GM23338 (cell line): ENCODE results near the gene ZNF148.

Experiments used
- CREB1 ChIP-seq: fragments of 250-450 bp; sonication (Bioruptor Pico); IDR thresholded peaks from 2 replicates; pipeline ENCODE4 v1.5.0; 2020; ENCODE audit warnings: low read depth, mild to moderate bottlenecking, moderate library complexity
- EZH2 ChIP-seq: fragments of 200-600 bp; sonication (generic); IDR thresholded peaks from one replicate; pipeline ENCODE4 v1.8.0; 2017; ENCODE audit warnings: antibody characterized with exemption, mild to moderate bottlenecking, low read depth; ENCODE audit not compliant: unreplicated experiment
- JUNB ChIP-seq: IDR thresholded peaks from one replicate; pipeline ENCODE4 v1.6.1; 2016; ENCODE audit warnings: antibody characterized with exemption; ENCODE audit not compliant: unreplicated experiment
- POLR2AphosphoS5 ChIP-seq: IDR thresholded peaks from 2 replicates; pipeline ENCODE4 v1.6.1; 2016; ENCODE audit warnings: antibody characterized with exemption, low read depth
- TF ChIP-seq, protein P1 (sequence below), 2 experiments: fragments of 200-600 bp in 1 of 2; sonication (generic) in 1 of 2; conservative IDR thresholded peaks; 2 replicates each; pipeline versions ENCODE4 v1.5.1 to v1.6.1; 2016 to 2017; ENCODE audit warnings: antibody characterized with exemption in 2 of 2, low read depth in 2 of 2, mild to moderate bottlenecking in 2 of 2, moderate library complexity in 1 of 2
- TF ChIP-seq, protein P2 (sequence below): IDR thresholded peaks from one replicate; pipeline ENCODE4 v1.6.1; 2018; ENCODE audit warnings: antibody characterized with exemption; ENCODE audit not compliant: unreplicated experiment
- TF ChIP-seq, protein P3 (sequence below): fragments of 250-450 bp; sonication (Bioruptor Pico); IDR thresholded peaks from 2 replicates; pipeline ENCODE4 v1.5.0; 2020; ENCODE audit warnings: mild to moderate bottlenecking, moderate library complexity

DNA sequence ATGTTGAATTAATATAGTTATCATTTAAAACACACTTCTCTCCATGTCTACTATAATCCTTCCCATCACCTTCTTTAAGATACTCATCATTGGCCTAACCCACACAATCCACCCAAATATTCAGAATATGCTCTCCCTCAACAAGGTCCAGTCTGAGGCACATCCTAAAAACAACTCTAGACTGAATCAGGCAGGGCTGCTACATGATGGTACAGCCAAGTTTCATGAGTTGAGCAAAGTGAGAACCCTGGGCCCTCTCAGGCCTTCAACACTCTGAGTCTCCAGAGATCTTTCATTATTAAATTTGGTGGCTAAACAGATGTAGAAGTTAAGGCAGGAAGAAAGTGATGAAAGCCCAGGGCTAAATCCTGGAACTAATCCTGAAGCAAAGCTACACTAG, 16.2 kb downstream of the ZNF148 start:
- TF ChIP-seq, protein P1, sequence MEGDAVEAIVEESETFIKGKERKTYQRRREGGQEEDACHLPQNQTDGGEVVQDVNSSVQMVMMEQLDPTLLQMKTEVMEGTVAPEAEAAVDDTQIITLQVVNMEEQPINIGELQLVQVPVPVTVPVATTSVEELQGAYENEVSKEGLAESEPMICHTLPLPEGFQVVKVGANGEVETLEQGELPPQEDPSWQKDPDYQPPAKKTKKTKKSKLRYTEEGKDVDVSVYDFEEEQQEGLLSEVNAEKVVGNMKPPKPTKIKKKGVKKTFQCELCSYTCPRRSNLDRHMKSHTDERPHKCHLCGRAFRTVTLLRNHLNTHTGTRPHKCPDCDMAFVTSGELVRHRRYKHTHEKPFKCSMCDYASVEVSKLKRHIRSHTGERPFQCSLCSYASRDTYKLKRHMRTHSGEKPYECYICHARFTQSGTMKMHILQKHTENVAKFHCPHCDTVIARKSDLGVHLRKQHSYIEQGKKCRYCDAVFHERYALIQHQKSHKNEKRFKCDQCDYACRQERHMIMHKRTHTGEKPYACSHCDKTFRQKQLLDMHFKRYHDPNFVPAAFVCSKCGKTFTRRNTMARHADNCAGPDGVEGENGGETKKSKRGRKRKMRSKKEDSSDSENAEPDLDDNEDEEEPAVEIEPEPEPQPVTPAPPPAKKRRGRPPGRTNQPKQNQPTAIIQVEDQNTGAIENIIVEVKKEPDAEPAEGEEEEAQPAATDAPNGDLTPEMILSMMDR (conservative IDR thresholded peaks at IDR 0.05; ENCODE audit: low read depth in 2 of 2), result no peak
- TF ChIP-seq POLR2AphosphoS5, result no peak
- TF ChIP-seq, protein P2, sequence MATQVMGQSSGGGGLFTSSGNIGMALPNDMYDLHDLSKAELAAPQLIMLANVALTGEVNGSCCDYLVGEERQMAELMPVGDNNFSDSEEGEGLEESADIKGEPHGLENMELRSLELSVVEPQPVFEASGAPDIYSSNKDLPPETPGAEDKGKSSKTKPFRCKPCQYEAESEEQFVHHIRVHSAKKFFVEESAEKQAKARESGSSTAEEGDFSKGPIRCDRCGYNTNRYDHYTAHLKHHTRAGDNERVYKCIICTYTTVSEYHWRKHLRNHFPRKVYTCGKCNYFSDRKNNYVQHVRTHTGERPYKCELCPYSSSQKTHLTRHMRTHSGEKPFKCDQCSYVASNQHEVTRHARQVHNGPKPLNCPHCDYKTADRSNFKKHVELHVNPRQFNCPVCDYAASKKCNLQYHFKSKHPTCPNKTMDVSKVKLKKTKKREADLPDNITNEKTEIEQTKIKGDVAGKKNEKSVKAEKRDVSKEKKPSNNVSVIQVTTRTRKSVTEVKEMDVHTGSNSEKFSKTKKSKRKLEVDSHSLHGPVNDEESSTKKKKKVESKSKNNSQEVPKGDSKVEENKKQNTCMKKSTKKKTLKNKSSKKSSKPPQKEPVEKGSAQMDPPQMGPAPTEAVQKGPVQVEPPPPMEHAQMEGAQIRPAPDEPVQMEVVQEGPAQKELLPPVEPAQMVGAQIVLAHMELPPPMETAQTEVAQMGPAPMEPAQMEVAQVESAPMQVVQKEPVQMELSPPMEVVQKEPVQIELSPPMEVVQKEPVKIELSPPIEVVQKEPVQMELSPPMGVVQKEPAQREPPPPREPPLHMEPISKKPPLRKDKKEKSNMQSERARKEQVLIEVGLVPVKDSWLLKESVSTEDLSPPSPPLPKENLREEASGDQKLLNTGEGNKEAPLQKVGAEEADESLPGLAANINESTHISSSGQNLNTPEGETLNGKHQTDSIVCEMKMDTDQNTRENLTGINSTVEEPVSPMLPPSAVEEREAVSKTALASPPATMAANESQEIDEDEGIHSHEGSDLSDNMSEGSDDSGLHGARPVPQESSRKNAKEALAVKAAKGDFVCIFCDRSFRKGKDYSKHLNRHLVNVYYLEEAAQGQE, result no peak
- no peak for TF ChIP-seq EZH2
- TF ChIP-seq, protein P3, sequence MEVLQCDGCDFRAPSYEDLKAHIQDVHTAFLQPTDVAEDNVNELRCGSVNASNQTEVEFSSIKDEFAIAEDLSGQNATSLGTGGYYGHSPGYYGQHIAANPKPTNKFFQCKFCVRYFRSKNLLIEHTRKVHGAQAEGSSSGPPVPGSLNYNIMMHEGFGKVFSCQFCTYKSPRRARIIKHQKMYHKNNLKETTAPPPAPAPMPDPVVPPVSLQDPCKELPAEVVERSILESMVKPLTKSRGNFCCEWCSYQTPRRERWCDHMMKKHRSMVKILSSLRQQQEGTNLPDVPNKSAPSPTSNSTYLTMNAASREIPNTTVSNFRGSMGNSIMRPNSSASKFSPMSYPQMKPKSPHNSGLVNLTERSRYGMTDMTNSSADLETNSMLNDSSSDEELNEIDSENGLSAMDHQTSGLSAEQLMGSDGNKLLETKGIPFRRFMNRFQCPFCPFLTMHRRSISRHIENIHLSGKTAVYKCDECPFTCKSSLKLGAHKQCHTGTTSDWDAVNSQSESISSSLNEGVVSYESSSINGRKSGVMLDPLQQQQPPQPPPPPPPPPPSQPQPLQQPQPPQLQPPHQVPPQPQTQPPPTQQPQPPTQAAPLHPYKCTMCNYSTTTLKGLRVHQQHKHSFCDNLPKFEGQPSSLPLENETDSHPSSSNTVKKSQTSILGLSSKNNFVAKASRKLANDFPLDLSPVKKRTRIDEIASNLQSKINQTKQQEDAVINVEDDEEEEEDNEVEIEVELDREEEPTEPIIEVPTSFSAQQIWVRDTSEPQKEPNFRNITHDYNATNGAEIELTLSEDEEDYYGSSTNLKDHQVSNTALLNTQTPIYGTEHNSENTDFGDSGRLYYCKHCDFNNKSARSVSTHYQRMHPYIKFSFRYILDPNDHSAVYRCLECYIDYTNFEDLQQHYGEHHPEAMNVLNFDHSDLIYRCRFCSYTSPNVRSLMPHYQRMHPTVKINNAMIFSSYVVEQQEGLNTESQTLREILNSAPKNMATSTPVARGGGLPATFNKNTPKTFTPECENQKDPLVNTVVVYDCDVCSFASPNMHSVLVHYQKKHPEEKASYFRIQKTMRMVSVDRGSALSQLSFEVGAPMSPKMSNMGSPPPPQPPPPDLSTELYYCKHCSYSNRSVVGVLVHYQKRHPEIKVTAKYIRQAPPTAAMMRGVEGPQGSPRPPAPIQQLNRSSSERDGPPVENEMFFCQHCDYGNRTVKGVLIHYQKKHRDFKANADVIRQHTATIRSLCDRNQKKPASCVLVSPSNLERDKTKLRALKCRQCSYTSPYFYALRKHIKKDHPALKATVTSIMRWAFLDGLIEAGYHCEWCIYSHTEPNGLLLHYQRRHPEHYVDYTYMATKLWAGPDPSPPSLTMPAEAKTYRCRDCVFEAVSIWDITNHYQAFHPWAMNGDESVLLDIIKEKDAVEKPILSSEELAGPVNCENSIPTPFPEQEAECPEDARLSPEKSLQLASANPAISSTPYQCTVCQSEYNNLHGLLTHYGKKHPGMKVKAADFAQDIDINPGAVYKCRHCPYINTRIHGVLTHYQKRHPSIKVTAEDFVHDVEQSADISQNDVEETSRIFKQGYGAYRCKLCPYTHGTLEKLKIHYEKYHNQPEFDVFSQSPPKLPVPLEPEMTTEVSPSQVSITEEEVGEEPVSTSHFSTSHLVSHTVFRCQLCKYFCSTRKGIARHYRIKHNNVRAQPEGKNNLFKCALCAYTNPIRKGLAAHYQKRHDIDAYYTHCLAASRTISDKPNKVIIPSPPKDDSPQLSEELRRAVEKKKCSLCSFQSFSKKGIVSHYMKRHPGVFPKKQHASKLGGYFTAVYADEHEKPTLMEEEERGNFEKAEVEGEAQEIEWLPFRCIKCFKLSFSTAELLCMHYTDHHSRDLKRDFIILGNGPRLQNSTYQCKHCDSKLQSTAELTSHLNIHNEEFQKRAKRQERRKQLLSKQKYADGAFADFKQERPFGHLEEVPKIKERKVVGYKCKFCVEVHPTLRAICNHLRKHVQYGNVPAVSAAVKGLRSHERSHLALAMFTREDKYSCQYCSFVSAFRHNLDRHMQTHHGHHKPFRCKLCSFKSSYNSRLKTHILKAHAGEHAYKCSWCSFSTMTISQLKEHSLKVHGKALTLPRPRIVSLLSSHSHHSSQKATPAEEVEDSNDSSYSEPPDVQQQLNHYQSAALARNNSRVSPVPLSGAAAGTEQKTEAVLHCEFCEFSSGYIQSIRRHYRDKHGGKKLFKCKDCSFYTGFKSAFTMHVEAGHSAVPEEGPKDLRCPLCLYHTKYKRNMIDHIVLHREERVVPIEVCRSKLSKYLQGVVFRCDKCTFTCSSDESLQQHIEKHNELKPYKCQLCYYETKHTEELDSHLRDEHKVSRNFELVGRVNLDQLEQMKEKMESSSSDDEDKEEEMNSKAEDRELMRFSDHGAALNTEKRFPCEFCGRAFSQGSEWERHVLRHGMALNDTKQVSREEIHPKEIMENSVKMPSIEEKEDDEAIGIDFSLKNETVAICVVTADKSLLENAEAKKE, result no peak
- TF ChIP-seq CREB1 (CRISPR knock-in tag), result no peak
- no peak for TF ChIP-seq JUNB
